Measurements from ENCODE around the gene STK35.
"Not testable (repeated sequence)": the region's sequence is repeated elsewhere in the genome, so short reads cannot be mapped to it uniquely, and the experiment has no call there.

STK35 gene

GRCh38 chr20:2171266-2171790 lies 69.7 kb downstream of the STK35 start:
- H3K79me2 ChIP-seq (ENCODE audit: insufficient read depth, low read length), result no peaks in the 10 kb centered on the region
- H3K9me2 ChIP-seq (ENCODE audit: low read depth, low read length), result no peaks in the 10 kb centered on the region
- no peaks in the 10 kb centered on the region for H3K4me1 ChIP-seq (ENCODE audit: insufficient read depth, low read length, severe bottlenecking)
- H2AFZ ChIP-seq (ENCODE audit: low read length), result no peak overlapping the region
- H3K4me2 ChIP-seq (ENCODE audit: low read length), result no peak overlapping the region
- H3K9ac ChIP-seq (ENCODE audit: low read length), result no peak overlapping the region
- no peaks in the 10 kb centered on the region for H4K20me1 ChIP-seq (ENCODE audit: insufficient read depth, low read length)
- no peak overlapping the region for H3K4me3 ChIP-seq (ENCODE audit: low read depth, low read length, poor library complexity, severe bottlenecking)
- H3K27ac ChIP-seq (ENCODE audit: low read depth, low read length, poor library complexity, severe bottlenecking), result no peak overlapping the region
- no peaks in the 10 kb centered on the region for H3K27me3 ChIP-seq (ENCODE audit: insufficient read depth, low read length)
- H3K36me3 ChIP-seq (ENCODE audit: insufficient read depth, low read length), result no peaks in the 10 kb centered on the region
- no peak for TF ChIP-seq EZH2 (IDR thresholded peaks at IDR 0.05; ENCODE audit: borderline replicate concordance, low read length)
- no peak for TF ChIP-seq CTCF (IDR thresholded peaks at IDR 0.05; ENCODE audit: low read length)
- H3F3A ChIP-seq (ENCODE audit: insufficient read depth, low read length), result no peaks in the 10 kb centered on the region
- H3K9me3 ChIP-seq (ENCODE audit: low read length), result no peaks in the 10 kb centered on the region

- not testable (repeated sequence) for H3K4me2 ChIP-seq (ENCODE audit: low read length); H3F3A ChIP-seq (ENCODE audit: insufficient read depth, low read length); H3K4me1 ChIP-seq (ENCODE audit: insufficient read depth, low read length, severe bottlenecking); H2AFZ ChIP-seq (ENCODE audit: low read length); H3K27me3 ChIP-seq (ENCODE audit: insufficient read depth, low read length); H3K36me3 ChIP-seq (ENCODE audit: insufficient read depth, low read length); H3K4me3 ChIP-seq (ENCODE audit: low read depth, low read length, poor library complexity, severe bottlenecking); H3K9ac ChIP-seq (ENCODE audit: low read length); H3K9me2 ChIP-seq (ENCODE audit: low read depth, low read length); H3K79me2 ChIP-seq (ENCODE audit: insufficient read depth, low read length); H3K27ac ChIP-seq (ENCODE audit: low read depth, low read length, poor library complexity, severe bottlenecking); H4K20me1 ChIP-seq (ENCODE audit: insufficient read depth, low read length); H3K9me3 ChIP-seq (ENCODE audit: low read length)
These were observed 70.2 kb downstream of the STK35 start for GRCh38 chr20:2171840-2172239.

- no peaks in the 10 kb centered on the region for H3K27me3 ChIP-seq (ENCODE audit: insufficient read depth, low read length)
- H2AFZ ChIP-seq (ENCODE audit: low read length), result no peak overlapping the region
- H4K20me1 ChIP-seq (ENCODE audit: insufficient read depth, low read length), result no peaks in the 10 kb centered on the region
- no peak overlapping the region for H3K9ac ChIP-seq (ENCODE audit: low read length)
- H3K36me3 ChIP-seq (ENCODE audit: insufficient read depth, low read length), result no peaks in the 10 kb centered on the region
- H3K4me2 ChIP-seq (ENCODE audit: low read length), result no peak overlapping the region
- TF ChIP-seq EZH2 (IDR thresholded peaks at IDR 0.05; ENCODE audit: borderline replicate concordance, low read length) (no peak), CTCF (IDR thresholded peaks at IDR 0.05; ENCODE audit: low read length) (peak; percentile 89)
- H3K4me3 ChIP-seq (ENCODE audit: low read depth, low read length, poor library complexity, severe bottlenecking), result no peak overlapping the region
- H3K9me3 ChIP-seq (ENCODE audit: low read length), result no peaks in the 10 kb centered on the region
- H3F3A ChIP-seq (ENCODE audit: insufficient read depth, low read length), result no peaks in the 10 kb centered on the region
- no peak overlapping the region for H3K27ac ChIP-seq (ENCODE audit: low read depth, low read length, poor library complexity, severe bottlenecking)
- H3K4me1 ChIP-seq (ENCODE audit: insufficient read depth, low read length, severe bottlenecking), result no peaks in the 10 kb centered on the region
- H3K9me2 ChIP-seq (ENCODE audit: low read depth, low read length), result no peaks in the 10 kb centered on the region
- no peaks in the 10 kb centered on the region for H3K79me2 ChIP-seq (ENCODE audit: insufficient read depth, low read length)
These were observed 70.9 kb downstream of the STK35 start for GRCh38 chr20:2172305-2173175.

GRCh38 chr20:2173186-2173585 lies 71.6 kb downstream of the STK35 start:
- no peaks in the 10 kb centered on the region for H3F3A ChIP-seq (ENCODE audit: insufficient read depth, low read length)

More at GRCh38 chr20:2173186-2173585, 71.6 kb downstream of the STK35 start:
- no peak for TF ChIP-seq CTCF (IDR thresholded peaks at IDR 0.05; ENCODE audit: low read length)
- no peak for TF ChIP-seq EZH2 (IDR thresholded peaks at IDR 0.05; ENCODE audit: borderline replicate concordance, low read length)
- H3K4me3 ChIP-seq (ENCODE audit: low read depth, low read length, poor library complexity, severe bottlenecking), result no peak overlapping the region
- H4K20me1 ChIP-seq (ENCODE audit: insufficient read depth, low read length), result no peaks in the 10 kb centered on the region
- no peaks in the 10 kb centered on the region for H3K27me3 ChIP-seq (ENCODE audit: insufficient read depth, low read length)
- H3K79me2 ChIP-seq (ENCODE audit: insufficient read depth, low read length), result no peaks in the 10 kb centered on the region
- no peak overlapping the region for H3K4me2 ChIP-seq (ENCODE audit: low read length)
- no peak overlapping the region for H3K9ac ChIP-seq (ENCODE audit: low read length)
- H3K9me3 ChIP-seq (ENCODE audit: low read length), result no peaks in the 10 kb centered on the region
- no peaks in the 10 kb centered on the region for H3K36me3 ChIP-seq (ENCODE audit: insufficient read depth, low read length)
- no peaks in the 10 kb centered on the region for H3K4me1 ChIP-seq (ENCODE audit: insufficient read depth, low read length, severe bottlenecking)
- H3K9me2 ChIP-seq (ENCODE audit: low read depth, low read length), result no peaks in the 10 kb centered on the region
- H3K27ac ChIP-seq (ENCODE audit: low read depth, low read length, poor library complexity, severe bottlenecking), result no peak overlapping the region
- H2AFZ ChIP-seq (ENCODE audit: low read length), result no peak overlapping the region

All from OCI-LY1 (cell line).